ENCODE results near the gene NFATC1.

Gene NFATC1

GRCh38 chr18:79548986-79549637 is 153.4 kb downstream of the NFATC1 start:
- DNase-seq (ENCODE audit: low read depth in 3 of 3, low spot score in 1 of 3) = no peak

- DNase-seq (ENCODE audit: low read depth in 3 of 3, low spot score in 1 of 3) = no peak
Measured at GRCh38 chr18:79549638-79550000, 153.9 kb downstream of the NFATC1 start.

DNA sequence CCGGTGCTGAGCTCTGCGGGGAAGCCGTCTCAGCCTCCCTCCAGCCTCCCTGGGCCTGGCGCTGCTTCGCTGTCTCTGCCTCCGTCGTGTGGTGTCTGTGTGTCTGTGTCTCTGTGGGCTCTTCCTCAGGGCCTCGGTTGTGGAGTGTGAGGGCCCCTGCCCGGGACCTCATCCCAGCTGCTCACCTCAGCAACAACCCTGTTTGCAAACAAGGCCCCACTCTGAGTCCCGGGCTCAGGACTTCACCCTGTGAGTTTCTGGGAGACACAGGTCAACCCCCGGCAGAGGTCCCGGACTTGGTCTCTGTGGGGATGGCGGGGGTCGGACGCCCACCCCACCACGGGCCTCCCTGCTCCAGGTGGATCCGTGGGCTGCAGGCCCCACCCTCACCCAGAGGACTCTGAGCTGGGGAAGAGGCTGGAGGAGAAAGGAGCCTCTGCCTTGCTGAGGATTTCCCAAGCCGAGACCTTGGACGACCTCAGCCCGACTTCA is 156.5 kb downstream of the NFATC1 start:
- DNase-seq (ENCODE audit: low read depth in 3 of 3, low spot score in 1 of 3) = no peak

DNA sequence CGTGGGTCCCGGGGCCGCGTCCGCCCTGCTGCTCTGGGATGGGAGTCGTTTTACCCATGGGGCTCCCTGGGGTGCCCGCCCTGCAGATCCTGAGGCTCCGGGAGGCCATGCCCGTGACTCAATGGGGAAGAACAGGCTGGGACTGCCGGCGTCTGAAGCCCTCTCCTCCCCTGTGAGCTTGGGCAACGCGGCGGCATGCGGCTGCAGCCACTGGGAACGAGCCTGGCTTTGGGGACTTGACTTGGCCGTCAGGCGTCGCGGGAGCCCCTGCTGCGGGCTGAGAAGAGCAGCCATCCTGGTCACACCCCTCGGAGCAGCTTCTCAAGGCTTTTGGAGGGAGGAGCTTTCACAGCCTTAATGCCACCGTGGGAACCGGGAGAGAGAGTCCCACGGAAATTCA is 157.0 kb downstream of the NFATC1 start:
- no peak for DNase-seq (ENCODE audit: low read depth in 3 of 3, low spot score in 1 of 3)

DNA sequence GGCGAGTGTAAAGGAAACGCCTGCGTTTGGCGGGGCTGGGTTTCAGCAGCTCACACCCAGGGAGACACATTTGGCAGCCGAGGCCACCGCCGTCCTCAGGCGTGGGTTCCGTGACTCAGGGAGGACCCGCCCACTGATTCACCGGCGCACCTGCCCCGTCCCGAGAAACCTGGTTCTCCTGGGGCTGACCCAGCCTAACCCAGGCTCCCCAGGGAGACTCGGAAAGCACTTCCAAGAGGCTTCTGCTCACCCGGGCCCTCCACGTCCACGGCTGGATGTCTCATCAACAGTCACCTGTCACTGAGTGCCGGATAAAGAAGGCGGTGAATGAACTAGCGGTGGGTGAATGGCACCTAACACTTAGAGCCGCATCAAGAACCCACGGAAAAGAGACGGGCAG is 157.4 kb downstream of the NFATC1 start:
- no peak for DNase-seq (ENCODE audit: low read depth in 3 of 3, low spot score in 1 of 3)

- no peak for DNase-seq (ENCODE audit: low read depth in 3 of 3, low spot score in 1 of 3)
Measured at GRCh38 chr18:79553696-79554095, 158.0 kb downstream of the NFATC1 start.

- no peak for DNase-seq (ENCODE audit: low read depth in 3 of 3, low spot score in 1 of 3)
Measured at GRCh38 chr18:79554321-79554720, 158.6 kb downstream of the NFATC1 start.

GRCh38 chr18:79554945-79555645 is 159.4 kb downstream of the NFATC1 start:
- DNase-seq (ENCODE audit: low read depth in 3 of 3, low spot score in 1 of 3) = no peak

GRCh38 chr18:79555885-79556284 is 160.2 kb downstream of the NFATC1 start:
- no peak for DNase-seq (ENCODE audit: low read depth in 3 of 3, low spot score in 1 of 3)

- DNase-seq (ENCODE audit: low read depth in 3 of 3, low spot score in 1 of 3) = no peak
Measured at GRCh38 chr18:79556829-79557585, 161.3 kb downstream of the NFATC1 start.

- no peak for DNase-seq (ENCODE audit: low read depth in 3 of 3, low spot score in 1 of 3)
Measured at GRCh38 chr18:79558196-79558932, 162.6 kb downstream of the NFATC1 start.

GRCh38 chr18:79558933-79559416 is 163.2 kb downstream of the NFATC1 start:
- DNase-seq (ENCODE audit: low read depth in 3 of 3, low spot score in 1 of 3) = no peak

DNA sequence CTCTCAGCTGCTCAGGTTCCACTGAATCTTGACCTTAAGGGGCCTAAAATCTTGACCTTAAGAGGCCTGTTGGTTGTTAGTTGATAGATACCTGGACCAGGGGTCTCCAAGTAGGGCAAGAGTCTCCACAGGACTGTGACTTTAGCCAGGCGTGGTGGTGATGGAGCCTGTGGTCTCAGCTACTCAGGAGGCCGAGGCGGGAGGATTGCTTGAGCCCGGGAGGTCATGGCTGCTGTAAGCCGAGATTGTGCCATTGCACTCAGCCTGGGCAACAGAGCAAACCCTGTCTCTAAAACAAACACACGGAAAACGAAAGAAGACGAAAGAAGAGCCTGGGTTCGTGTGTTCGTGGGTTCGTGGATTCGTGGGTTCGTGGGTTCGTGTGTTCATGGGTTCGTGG is 163.7 kb downstream of the NFATC1 start:
- no peak for DNase-seq (ENCODE audit: low read depth in 3 of 3, low spot score in 1 of 3)

GRCh38 chr18:79560042-79560860 is 164.5 kb downstream of the NFATC1 start:
- no peak for DNase-seq (ENCODE audit: low read depth in 3 of 3, low spot score in 1 of 3)

- no peak for DNase-seq (ENCODE audit: low read depth in 3 of 3, low spot score in 1 of 3)
Measured at GRCh38 chr18:79560861-79561210, 165.1 kb downstream of the NFATC1 start.

- DNase-seq (ENCODE audit: low read depth in 3 of 3, low spot score in 1 of 3) = no peak
Measured at GRCh38 chr18:79563949-79564348, 168.2 kb downstream of the NFATC1 start.

DNA sequence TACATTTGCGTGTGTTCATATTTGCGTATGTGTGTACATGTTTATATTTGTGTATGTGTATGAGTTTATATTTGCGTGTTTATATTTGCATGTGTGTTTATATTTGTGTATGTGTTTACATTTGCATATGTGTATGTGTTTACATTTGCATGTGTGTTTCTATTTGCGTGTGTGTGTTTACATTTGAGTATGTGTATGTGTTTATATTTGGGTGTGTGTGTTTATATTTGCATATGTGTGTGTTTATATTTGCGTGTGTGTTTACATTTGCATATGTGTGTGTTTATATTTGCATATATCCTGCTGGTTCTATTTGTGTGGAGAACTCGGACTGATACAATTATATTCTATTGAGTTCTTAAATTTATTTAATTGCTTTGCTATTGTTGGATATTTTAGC is 168.7 kb downstream of the NFATC1 start:
- no peak for DNase-seq (ENCODE audit: low read depth in 3 of 3, low spot score in 1 of 3)

- DNase-seq (ENCODE audit: low read depth in 3 of 3, low spot score in 1 of 3) = no peak
Measured at GRCh38 chr18:79566771-79567431, 171.2 kb downstream of the NFATC1 start.

- DNase-seq (ENCODE audit: low read depth in 3 of 3, low spot score in 1 of 3) = no peak
Measured at GRCh38 chr18:79567481-79568147, 171.9 kb downstream of the NFATC1 start.

Measured in stimulated activated CD4-positive, alpha-beta T cell treated with anti-CD3 and anti-CD28 coated beads, TNF-alpha, amount 100 ng/mL, for 1 hour (primary cell).